Hindlimb muscle (tissue), 1 donor: ENCODE results near the gene CSMD2. TPM values are rescaled to one million over a fixed set of nuclear protein-coding genes. Genes with fewer than 3 reads are reported as not detected.

Experiments used
- DNase-seq: peaks from one replicate; pipeline ENCODE4 v3.0.0-alpha.2; 2013
- polyA plus RNA-seq: library from polyadenylated mRNA; unstranded; fragments of 120-200 nt; gene quantifications from one replicate; pipeline ENCODE4 v1.2.1, GENCODE V29; 2013; ENCODE audit not compliant: insufficient read length

CSMD2 gene
- polyA plus RNA-seq, 1 donor, result 0.46 TPM

DNA sequence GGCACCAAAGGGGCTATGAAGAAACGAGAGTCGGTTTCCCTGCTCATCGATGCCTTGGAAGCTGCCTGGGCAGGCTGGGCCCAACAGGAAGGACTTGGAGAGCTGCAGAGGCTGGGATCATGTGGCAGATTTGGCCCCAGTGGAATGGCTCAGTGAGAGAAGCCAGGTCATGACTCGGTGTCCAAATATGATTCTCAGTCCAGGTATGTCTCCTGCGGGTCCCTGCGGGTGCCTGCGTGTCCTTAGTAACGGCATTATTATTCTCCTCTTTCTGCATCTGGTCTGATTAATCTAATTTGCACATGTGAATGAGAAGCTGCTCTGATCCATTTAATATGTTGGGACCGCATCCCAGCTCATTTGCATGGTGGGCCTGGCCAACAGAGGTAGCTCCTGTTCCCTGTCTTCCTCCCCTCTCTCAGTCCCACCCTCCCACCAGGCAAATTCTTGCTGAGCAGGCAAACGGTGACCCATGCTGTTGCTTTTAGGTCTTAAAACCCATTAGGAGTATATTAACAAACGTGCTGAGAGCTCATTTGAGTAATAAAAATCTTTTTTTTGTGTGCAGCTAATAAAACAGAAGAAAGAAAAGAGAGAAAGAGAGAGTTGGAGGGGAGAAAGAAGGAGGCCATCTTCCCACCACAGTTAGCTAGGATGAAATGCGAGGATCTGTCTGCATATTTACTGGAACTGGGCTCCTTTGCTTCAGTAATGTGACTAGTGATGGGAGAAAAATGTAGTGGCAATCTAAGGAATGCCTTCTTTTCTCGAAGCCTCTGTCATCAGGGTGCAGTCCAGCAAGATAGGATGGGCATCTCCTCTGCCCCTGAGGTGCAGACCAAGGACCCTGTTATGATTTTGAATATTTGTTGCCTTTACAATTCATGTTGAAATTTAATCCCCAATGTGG lies 167.6 kb downstream of the CSMD2 start:
- no peak for DNase-seq

DNA sequence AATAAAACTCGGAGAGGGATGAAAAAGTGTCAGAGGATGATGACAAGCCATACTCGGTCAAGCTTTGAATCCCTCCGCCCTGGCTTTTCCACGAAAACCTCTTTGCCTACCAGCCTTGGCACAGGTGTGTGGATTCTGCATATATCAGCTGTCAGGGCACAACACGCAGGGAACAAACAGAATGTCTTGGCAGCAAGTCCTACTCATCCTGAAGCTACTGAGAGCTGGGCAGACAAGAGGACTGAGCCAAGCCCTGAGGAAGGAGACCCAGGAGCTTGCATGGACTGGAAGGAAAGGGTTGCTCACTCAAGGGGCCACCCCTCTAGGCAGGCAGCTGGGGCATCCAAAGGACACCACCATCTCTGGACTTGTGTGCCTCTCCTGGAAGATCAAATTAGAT lies 168.7 kb downstream of the CSMD2 start:
- no peak for DNase-seq

DNA sequence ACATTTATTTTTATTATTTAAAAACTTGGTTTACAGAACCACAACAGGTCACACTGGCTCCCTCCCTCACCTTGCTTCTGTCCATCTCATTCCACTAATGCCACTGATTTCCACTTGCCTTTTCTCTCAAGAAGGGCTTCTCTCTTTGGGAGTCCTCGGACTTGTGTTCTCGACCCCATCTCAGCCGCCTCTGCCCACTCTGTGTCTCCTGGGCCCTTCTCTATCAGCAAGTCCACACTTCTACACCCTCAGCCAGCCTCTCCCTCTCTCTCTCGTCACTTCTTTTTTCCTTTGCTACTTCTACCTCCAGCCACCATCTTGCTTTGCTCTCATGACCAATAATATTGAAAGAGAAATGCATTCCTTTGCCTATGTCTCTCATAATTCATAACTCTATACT lies 171.7 kb downstream of the CSMD2 start:
- DNase-seq, result no peak

DNA sequence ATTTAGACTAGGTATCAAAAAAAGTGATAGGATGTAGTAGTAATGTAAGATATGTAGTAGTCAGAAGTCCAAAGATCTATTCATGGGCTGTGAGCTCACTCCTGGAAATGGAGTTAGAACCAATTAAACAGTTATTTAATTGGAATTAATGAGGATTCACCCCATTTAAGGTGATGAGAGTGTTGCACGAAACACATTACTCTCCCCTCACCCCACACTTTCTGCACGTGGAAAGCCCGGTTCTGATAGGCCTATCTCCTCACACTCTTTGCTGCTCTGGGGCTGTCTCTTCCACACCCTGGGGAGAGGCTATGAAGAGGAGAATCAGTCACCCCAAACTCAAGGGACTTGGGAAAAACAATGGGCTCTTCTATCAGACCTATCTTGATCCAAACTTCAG lies 174.7 kb downstream of the CSMD2 start:
- DNase-seq, result no peak

DNA sequence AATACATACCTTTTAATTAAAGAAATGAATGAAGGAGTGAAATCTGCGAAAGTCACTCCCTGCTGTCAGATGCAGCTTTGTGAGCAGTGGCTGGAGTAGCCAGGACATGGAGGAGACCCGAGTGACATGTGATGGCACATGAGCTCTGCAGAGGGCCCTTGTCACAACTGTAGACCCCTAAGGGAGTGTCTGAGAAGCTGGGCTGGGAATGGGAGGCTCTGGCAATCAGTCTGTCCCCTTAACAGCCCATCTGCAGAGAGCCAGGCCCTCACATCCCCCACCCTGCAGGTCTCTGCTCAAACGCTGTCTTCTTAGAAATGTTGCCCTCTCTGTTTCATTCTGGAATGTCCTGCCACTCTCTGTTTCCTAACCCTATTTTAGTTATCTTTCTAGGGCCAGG lies 176.9 kb downstream of the CSMD2 start:
- no peak for DNase-seq

DNA sequence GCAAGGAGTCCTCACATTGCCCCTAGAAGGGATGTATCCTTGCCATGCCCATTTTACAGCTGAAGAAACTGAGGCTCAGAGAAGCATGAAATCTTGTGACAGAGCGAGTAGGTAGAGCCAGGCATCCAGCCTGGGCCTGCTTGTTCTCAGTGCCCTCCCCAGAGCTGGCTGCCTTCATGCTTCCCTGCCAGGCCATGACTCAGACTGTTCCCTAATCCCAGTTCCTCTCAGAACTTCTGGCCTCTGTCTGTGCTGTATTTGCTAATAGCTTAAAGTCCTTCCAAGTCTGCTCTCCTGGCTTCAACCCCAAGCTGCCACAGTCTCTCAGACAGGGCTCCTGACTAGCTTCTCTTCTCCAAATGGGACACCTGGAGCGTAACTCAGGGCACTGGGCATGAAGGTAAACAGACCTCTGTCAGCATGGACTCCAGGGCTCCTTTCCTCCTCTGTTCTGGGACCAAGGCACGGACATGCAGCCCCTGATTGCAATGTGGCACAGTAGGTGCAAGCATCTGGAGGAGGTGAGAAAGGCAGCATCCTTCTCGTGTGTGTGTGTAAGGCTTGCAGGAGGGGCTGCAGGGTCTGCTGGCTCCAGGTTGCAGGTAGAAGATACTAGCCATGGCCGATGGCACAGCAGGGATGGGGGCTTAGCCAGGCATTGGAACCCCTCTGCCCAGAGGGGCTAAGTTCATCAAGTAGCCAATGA lies 178.5 kb downstream of the CSMD2 start:
- DNase-seq, result no peak

DNA sequence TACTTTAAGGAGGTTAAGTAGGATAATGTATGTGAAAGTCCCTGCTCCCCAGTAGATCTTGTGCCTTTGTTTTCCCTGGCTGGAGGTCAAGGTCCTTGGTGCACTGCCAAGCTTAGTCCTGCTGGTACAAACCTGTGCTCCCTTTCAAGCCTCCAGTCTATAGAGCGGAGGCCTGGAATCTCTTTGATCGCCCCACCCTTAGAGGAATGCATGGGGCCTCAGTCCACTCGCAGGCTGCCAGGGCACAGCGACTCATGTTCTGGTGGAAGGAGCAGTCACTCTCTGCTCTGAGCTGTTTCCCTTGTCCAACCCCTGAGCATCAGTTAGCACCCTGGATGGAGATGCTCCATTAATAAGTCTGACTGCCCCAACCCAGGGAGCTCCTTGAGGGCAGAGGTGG lies 179.4 kb downstream of the CSMD2 start:
- DNase-seq, result no peak

DNA sequence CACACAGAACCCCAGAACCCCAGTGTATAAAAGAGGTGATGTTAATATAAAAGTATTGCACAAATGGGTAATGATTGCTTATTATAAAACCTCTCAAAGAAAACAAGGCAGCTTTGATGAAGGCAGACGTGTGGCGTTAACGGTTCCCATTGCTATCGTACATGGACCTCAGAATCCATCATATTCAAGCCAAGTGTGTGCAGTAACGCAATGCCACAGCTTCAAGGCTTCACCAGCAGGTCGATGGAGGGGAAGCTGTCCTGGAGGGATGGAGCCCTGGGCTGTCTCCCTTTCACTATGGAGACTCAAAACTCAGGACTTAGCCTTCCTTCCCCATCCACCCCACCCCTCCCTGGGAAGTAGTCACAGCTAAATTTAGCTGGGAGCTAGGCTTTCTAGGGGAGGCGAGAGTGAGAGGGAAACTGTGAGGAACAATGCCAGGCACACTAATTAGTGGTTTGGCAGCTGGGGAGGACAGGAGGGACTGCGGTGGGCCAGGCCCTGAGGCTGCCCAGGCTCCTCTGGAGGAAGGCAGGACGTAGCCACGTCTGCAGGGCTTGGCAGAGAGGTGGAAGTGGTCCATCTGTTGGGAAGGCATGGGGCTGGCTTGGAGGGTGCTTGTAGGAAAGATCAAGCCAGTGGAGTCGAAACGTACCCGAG lies 180.0 kb downstream of the CSMD2 start:
- no peak for DNase-seq

DNA sequence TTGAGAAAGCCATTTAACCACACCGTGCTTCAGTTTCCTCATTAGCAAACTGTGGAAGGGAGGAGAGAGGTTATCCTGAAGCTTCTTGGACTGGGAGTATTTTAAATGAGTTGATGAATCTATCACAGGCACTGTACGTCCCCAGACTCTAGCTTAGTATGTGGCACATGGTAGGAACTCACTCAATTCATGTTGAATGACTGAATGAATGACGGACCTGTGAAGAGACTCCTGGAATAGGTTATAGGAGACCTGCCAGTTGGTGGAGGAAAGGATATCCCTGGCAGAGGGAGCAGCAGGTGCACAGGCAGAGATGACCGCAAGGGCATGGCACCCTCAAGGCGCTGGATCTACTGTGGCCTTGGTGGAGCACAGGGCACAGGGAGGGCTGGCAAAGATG lies 182.6 kb downstream of the CSMD2 start:
- DNase-seq, result no peak

DNA sequence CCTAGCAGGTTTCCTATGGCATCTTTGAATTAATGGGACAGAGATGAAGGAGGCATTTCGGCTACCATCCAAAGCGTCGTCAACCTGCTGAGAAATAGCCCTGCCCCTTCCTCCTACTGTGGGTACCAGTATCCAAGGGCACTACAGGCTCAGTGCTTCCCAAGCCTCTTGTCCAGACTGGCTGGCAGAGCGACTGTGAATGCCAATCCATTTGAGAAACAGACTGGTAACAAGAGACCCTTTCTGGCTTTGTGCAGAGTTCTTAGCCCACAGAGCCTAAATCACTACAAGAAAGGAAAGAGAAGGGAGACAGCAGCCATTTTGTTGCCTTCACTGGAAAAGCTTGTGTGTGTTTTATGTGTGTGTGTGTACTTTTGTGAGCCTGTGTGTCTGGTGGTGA lies 185.7 kb downstream of the CSMD2 start:
- no peak for DNase-seq

DNA sequence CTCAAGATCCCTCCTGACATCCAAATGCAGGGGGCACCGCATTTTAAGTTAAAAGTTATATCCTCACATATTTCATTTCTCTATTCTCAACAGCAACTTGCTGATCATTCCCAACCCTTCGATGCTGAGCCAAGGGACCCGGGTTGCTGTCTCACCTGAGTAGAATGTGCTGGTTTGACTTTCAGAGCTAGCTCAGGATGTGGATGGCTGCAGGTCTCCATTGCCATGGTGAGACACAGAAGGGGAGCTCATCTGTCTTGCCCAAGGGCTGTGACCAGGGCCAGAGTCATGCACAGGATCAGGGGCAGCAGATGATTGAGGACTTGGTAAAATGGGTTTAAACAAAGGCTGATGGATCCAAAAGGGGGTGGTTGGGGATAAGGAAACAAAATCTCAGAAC lies 189.1 kb downstream of the CSMD2 start:
- no peak for DNase-seq

DNA sequence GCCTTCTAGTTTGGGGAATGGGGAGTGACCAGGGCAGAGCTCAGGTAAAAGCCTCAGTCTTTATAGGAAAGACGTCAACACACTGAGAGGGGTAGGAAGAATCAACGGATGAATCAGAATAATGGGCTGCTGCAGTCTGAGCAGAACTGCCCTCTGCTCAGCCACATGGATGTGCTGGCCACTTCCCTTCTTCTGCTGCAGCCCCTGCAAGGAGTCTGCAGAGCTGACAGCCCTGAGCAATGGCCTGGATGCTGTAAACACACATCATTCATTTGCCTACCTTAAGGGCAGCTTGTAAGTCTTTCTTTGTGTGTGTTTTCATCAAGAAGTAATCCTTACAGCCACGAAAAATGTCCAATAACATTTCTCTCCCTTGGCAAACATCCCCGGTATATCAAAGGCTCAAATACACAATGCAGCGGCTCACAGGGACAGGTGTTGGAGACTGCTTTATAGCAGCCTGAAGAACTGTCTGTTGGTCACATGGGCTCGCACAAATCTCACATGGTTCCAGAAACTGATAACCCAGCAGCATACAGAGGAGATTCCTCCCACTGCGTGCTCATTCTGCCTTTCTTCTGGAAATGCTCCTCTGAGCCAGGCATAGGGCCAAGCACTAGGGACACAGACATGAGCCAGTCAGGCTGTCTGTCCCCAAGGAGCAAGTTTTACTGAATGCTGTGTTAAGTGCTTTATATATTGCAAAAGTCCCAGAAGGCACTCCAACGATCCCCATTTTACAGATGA lies 191.1 kb downstream of the CSMD2 start:
- DNase-seq, result no peak

DNA sequence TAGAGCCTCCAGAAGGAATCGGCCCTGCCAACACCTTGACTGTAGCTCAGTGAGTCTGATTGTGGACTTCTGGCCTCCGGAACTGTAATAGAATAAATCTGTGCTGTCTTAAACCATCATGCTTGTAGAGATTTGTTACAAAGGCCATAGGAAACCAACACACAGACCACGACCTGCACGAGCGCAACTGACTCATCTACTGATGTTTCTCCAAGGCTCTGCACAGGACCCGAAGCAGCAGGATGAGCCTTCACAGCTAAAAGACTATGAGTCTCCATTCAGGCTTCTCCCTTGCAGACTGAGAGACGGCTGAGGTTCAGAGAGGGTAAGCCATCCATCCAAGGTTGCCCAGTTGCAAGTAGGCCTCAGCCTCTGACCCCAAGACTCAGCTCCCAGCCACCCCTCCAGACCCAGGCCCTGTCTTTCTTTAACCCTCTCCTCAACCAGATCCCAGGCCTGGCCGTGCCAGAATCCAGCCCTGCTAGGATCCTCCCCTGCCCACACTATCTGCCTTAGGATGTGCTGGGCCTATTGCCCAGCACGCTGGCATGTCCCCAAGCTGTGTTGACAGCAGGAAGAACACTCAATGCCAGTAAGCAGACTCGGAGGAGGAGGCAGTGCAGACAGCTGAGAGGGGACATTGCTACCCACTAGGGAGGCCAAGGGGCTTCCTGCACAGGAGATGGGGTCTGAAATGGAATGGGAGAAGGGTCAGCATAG lies 192.2 kb downstream of the CSMD2 start:
- DNase-seq, result no peak

DNA sequence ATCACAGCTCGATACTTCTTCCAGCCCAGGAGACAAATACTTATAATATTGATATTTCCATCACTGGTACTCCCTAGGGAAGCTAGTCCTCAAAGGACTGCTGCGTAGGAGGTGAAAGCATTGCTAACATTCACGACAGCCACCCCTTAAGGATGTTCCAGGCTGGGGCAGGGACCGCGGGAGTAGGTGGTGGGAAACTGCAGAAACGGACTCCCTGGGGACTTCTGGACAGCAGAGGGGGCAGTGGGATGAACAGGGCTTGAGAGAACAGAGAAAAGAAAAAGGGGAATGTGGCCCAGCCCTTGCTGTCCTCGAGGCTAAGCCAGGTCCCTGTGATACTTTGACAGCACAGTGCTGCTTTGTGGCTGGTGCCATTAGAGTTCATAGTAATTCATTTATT lies 193.1 kb downstream of the CSMD2 start:
- DNase-seq, result no peak

DNA sequence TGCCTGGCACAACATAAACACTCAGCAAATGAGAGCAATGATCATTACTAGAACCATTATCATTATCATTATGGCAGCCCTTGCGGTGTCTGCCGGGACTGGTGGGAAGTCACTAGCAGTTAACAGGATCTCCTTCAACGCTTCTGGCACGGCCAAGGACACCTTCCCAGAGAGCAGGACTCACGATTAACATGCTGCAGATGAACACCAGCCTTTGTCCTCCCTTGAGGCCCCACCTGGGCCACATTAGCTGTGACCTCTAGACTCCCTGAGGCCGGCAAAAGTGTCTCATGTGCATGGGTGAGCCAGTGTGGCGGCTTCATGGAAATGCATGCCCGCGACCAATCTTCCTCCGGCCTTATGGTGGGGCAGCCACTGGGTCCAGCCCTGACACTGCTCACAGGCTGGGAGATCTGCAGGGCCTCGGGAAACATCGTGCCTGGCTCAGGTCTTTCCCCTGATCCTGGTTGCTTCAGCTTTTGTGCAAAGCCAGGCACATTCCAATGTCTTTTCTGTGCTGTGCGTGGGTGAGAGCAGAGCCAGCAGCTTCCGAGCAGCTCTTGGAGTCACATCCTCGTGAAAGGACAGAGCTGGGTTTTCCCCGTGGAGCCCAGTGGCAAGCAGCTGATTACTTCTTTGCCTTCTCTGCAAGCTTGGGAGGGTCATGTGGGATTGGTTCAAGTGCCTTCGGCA lies 193.9 kb downstream of the CSMD2 start:
- no peak for DNase-seq

DNA sequence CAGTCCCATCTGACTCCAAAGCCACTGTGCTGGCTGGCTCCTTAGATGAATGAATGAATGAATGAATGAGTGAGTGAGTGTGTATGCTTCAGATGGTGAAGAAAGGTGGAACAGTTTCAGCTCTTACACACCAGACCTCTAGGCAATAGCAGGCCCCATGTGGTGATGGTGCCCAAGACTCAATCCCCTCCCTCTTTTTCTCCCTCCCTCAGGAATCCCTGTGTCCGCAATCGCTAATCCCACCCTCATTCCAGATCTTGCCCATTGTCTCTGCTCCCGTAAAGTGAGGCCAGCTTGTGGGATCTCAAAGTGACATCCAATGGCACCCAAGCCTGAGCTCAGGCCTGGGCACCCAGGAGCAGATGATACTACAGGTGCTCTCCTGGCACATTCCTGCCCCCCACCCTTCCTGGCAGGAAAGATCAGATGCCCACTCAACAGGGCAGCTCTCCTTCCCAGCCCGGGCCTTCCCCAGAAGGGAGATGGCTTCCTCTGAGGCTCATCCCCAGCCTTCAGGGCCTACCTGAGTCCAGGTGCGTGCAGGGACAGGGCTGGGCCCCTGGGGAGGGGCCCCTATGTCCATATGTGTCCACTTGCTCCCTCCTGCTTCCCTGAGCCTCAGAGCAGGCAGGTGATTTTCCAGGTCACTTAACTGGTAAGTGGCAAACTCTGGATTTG lies 194.7 kb downstream of the CSMD2 start:
- no peak for DNase-seq

DNA sequence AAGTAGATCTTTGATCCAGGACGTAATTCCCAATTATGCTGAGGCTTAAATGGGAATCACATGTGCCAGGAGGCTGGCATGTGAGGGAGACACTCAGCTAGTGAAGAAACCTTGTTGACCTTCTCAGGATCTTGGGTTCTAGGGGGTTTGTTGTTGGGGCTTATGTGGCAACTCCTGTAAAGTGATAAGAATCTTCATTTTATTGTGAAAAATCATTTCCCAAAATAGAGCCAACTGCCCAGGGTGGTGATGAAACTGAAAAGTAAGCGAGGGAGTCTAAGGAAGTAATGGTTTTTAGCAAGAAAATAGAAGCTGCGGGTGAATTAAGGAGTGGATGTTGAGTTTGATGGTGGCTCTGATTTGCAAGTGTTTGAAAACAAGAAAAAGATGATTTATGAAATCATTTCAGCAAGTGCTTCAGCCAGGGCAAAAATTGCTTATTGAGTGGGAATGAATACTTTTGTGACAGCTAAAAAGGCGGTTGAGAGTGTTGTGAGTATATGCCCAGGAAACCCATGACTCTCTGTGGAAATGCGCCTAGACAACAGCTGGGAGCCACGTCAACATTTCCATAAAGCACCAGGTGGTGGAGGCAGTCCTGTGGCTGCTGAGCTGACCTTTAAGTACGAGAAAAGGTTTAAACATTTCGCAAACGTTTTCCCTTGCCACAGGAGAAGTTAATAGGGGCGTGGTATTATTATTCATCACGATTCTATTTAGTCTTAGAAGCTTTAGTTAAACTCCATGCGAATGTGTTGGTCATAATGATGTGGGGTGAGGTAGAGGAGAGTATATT lies 198.5 kb downstream of the CSMD2 start:
- no peak for DNase-seq

DNA sequence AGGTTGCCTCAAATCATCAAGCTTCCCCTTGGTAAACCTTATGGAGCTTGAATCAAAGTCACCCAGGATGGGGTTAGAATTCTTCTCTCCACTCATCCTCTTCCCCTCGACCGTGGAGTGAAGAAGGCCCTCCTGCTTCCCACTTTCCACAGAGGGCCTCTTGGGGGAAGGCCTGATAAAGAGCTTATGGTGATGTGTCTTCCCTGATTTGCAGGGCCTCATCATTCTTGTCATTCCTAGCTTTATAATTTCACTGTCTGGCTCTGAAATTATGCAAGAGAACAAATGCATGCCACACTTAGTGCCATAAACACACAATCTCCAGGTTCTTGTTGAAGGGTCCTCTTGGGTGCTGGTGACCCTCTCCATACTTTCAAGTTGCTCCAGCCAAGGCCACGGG lies 199.9 kb downstream of the CSMD2 start:
- DNase-seq, result no peak

DNA sequence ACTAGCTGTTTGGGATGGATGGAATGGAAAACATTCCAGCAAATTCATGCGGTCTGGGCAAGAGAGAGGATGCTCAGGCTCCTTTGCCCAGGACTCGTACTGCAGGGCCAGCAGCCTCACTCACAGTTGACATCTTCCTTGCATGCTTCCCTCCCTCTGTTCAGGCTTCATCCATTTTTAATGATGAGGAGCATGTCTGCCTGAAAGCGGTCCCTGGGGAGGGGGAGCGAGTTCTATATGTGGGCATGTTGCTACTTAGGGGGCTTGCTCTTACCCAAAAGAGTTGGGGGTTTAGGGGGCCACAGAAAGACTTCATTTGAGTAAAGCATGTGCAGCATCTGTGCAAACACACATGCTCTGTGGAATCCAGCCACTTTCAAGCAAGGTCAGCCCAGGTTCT lies 203.0 kb downstream of the CSMD2 start:
- no peak for DNase-seq
